NCI-H128 (cell line): Measurements from ENCODE around the gene SYTL5.

Experiments
- DNase-seq: peaks from one replicate; lab custom pipeline; 2025; ENCODE audit not compliant: unreplicated experiment; lab: John Stamatoyannopoulos, UW

Gene SYTL5

DNA sequence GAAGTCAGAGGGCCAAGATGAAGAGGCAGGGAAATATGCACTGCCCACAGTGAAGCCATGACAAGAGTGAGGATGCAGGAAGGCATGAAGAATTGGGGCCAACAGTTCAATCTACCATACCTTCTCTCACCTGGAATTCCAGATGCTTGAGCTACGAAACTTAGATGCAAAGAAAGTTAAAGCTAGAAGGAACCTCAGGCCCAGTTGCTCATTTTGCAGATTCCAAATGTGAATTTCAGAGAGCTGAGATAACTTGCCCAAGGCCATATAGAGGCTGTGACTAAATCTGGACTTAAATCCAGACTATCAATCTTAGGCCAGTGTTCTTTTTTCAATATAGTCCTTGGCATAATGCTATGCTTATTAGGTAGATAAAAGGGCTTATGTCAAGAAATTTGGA is 121.6 kb downstream of the SYTL5 start:
- no peak for DNase-seq

GRCh38 chrX:38129366-38129765 is 123.0 kb downstream of the SYTL5 start:
- no peak for DNase-seq

- no peak for DNase-seq
Observed at GRCh38 chrX:38138157-38138891, 132.0 kb downstream of the SYTL5 start.

- DNase-seq, result no peak
Observed at GRCh38 chrX:38138900-38139299, 132.5 kb downstream of the SYTL5 start.

DNA sequence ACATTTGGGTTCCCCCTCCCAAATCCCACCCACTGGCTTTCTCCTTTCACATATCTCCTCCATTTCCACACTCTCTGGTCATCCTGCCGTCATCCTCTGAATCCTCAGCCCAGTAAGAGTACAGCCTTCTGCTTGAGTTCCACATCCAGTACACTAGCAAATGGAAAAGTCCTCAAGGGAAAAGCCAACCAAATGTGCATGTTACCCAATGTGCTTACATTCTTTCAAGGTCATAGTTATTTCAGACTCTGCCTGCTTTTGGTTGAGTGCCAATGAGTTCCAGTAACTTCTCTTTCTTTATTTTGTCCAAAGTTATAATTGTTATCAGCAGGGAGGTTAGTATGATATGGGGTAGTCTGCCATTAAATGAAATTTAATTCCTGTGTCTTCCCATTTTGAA is 136.3 kb downstream of the SYTL5 start:
- DNase-seq, result no peak

- no peak for DNase-seq
Observed at GRCh38 chrX:38149016-38149415, 142.7 kb downstream of the SYTL5 start.

GRCh38 chrX:38150993-38151392 is 144.6 kb downstream of the SYTL5 start:
- peak; percentile 15 for DNase-seq

- no peak for DNase-seq
Observed at GRCh38 chrX:38151441-38151840, 145.1 kb downstream of the SYTL5 start.

- no peak for DNase-seq
Observed at GRCh38 chrX:38154340-38154739, 148.0 kb downstream of the SYTL5 start.

DNA sequence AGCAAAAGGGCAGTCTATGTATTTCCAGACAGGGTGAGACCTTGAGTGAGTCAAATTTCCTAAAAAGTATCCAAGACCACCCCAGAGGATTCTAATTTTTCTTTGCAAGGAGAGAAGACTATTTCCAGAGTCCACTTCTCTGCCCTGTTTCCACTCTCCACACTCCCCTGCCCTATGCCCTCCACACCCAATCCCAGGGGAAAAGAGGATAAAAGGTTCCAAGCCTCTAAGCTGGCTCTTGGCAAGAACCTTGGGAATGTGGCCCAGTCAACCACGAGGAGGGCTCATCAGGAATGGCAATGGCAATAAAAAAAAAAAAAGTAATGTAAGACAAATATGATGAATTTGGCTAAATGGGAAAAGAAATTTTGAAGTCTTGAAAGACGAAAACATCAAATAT is 148.5 kb downstream of the SYTL5 start:
- no peak for DNase-seq

- DNase-seq, result no peak
Observed at GRCh38 chrX:38156838-38157237, 150.5 kb downstream of the SYTL5 start.

DNA sequence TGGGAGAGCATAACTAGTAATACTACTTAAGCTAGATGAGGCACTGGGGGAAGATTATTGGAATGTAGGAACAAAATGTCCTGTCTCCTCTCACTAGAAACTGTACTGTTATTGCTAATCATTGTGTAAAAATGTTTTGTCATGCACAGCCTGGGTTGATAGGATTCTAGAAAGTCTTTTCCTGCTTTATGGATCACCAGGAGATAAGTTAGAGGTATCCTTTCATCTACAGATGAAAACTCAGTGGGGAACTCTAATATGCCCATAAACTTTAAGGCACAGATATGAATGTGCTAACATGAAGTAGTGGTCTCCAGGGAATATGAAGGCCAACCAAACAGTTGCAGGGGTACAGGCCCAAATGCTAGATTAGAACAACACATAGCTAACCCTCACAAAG is 156.8 kb downstream of the SYTL5 start:
- DNase-seq, result no peak

DNA sequence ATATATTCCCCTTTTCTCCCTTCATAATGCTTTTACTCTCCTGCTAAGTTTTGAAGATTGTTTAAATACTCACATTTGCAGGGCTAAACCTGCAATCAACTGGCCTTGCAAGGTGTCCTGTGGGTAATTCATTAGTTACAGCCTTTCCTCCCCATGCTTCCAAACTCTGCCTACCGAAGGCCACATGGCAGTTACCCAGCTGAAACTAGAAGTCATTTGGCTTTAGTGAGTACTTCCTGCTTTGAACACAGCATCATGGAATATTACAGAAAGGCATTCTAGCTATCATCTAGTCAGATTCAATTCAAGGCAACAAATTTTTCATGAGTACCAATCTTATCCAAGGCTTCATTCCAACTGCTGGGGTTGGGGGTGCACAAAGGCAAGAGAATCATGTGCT is 158.7 kb downstream of the SYTL5 start:
- DNase-seq, result no peak

- no peak for DNase-seq
Observed at GRCh38 chrX:38166478-38167083, 160.2 kb downstream of the SYTL5 start.

GRCh38 chrX:38170556-38170955 is 164.2 kb downstream of the SYTL5 start:
- no peak for DNase-seq

DNA sequence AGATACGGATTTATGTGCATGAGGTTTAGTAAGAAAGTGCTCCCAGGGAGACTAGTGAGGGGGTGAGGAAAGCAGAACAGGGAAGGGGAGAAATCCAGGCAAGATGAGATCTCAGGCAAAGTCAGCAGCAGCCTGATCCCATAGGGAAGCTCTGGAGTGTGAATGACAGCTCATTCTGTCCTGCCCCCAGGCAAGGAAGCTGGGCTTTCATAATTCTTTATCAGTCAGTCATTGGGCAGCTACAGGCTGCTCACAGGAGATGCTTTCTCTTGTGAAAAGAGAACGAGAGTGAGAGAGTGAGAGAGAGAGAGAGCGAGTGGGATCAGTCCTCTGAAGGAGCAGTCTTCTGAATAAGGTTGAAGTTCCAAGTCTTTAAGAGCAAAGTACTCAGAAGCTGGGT is 166.2 kb downstream of the SYTL5 start:
- no peak for DNase-seq

DNA sequence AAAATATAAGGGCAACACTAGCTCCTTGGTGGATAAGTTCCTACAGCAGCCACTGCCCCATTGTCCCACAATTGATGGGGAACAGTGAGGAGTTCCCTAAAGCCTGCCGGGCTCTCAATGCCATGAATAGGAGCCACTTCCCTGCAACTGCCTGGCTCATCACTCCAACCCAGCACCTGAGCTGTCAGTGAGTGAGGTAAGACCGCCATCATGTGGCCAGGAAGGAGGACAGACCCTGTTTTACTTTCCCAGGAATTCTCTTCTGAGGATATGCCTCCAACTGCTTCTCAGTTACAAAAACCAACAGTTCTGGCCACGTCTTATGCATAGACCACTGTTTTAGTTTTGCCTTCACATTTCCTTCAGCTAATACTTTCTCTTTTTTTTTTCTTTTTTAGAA is 168.8 kb downstream of the SYTL5 start:
- DNase-seq, result peak; percentile 4

DNA sequence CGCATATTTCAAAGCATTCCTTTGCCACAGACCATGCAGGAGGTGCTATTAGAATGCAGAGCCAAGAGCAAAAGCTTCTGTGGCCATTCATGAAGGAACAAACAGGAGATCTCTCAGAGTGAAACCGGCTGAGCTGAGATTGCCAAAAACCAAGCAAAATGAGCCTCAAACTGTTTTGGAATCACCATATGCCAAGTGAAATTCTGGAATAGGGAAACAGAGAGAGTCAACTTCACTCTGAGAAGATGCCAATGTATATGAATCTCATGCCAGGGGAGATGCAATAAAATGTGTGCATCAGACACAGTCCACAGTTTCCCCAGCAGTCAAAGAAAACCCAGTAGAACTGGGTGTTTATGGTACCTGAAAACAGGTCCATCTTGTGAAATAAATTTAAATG is 172.0 kb downstream of the SYTL5 start:
- no peak for DNase-seq
